ENCODE results near the gene ADNP2.

Gene ADNP2

DNA sequence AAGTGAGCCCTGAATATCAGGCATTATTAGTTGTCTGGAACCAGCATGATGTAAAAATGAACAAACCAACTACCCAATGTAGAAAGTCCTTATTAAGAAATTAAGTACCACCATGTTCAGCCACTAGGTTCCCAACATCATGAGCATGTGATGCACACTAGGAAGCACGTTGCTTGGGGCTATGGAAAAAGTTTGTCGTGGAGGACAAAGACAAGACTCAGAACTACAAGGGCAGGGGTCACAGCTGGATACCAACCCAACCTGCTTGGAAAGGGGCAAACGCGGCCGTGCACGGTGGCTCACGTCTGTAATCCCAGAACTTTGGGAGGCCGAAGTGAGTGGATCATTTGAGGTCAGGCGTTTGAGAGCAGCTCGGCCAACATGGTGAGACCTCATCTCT, 64.0 kb downstream of the ADNP2 start:
- no peak for DNase-seq

DNA sequence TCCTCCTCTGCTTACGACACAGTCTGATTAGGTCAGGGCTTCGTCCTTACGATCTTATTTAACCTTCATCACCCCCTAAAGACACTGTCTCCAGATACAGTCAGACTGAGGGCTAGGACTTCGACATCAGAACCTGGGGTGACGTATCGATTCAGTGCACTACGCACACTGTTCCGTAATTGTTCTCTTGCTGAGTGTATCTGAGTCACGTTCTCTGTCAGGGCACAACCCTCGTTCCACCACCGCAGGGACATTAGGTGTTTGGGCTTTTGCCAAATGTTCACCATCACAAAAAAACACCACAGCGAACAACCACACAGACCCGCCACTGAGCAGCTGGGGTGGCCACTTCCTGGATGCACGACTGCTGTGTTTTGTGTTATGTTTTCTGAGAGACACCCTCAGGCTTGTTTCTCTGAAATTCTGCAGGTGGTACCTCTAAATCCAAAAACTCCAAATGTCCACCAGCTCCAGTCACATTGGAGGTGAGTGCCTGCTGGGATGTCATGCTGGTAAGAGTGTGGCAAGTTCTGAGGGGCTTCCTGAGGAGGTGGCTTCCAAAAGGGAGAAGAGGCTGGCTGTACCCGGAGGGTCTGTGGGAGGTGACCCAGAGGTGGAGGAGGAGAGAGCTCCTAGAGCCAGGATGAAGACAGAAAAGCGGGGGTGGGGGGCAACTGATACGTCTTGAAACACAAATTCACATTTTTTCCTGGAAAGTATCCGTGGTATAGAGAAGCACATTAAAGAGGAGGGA, 66.6 kb downstream of the ADNP2 start:
- DNase-seq, result no peak

DNA sequence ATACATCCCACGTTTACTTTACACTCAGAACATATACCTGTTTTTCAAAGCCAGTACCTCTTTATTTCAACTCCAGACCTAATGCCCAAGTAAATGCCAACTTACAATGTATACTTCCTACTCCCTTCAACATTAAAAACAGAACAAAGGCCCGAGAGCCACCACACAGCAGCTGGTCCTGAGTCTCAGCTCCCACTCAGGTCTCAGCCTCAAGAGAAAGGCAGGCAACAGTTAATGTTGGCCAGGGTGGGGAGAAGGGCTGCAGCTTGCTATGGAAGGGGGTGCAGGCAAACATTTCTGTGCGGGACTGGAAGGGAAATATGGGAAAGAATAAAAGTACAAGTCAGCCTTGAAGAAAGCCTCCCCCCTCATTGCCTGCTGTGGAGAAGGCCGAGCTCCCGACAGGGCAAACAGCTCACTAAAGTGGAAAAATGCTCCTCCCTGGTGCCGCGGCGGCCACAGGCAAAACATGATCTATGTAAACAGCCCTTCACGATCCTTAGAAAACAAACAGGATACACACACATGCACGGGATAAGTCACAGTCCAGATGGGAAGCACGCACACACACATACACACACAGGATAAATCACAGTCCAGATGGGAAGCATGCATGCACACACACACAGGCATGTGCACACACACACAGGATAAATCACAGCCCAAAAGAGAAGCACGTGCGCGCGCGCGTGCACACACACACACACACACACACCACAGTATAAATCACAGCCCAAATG, 67.4 kb downstream of the ADNP2 start:
- DNase-seq, result no peak

DNA sequence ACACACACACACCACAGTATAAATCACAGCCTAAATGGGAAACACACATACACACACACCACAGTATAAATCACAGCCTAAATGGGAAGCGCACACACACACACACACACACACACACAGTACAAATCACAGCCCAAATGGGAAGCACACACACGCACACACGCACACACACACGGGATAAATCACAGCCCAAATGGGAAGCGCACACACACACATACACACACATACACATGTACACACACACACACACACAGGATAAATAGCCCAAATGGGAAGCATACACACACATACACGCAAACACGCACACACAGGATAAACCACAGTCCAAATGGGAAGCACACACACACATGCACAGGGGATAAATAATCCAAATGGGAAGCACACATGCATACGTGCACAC, 68.1 kb downstream of the ADNP2 start:
- DNase-seq, result no peak

DNA sequence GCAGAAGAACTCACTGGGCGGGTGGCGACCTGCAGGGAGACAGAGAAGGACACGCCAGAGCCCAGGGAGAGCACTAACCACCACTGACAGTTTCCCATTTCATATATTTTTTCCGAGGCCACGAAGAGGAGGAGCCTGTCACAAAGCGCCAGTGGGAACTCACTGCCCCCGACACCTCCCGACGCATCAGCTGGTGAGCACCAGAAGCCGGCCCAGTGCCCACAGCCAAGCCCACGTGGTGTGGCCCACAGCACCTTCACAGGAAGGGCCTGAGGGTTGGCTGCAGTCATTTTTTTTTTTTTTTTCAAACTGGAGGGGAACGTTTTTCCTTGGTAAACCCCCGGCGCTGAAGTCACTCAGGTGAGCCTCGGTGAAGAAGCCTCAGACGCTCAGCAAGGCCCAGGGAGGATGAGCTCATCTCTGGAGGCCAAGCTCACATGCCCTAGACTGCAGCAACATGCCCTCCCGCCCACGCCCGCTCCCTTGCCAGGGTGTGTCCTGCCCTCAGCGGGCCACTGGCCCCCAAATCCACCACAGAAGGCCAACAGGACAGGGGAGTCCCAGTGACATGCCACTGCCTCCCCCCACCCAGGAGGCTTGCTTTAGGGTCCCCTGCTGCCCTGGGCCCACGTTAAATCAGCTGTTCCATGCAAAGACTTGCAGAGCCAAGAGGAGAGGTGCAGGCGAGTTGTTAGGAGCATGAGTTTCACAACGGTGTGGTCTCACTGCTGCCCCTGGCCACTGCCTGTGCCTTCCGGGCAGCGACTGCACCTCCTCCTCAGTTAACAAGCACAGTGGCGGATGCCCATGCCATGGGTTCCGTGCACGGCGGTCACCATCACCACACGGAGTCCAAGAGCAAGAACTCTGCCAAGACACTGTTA, 70.1 kb downstream of the ADNP2 start:
- no peak for DNase-seq

DNA sequence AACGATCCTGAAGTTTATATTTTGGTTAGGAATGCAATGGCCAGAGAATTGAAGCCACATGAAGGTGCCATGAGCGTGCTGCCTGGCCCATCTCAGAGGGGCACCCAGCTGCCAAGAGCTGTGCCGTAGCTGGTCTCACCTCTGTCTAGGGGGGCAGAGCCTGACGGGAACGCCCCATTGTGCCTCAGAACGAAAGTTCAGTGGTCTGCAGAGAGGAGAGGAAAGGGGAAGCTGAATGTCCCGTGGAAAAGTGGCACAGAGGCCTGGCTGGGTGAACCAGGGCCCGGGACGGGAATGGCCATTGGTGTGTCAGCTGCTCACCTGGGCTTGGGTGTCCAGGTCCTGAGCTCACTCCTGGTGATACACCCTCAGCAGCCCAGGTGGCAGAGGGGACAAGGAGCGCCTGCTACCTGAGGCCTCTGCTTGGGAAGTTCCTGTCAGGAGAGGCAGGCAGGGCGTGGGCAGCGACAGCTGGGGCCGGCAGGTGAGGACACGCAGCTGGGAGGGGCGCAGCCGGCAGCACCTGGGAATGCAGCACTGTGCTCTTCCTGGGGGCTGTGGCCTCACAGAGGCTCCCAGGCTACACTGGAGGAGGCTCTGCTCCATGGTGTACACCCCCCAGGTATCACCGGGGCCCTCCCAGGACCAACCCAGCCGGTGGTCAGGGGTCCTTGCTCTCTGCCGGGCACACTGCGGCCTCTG, 70.9 kb downstream of the ADNP2 start:
- DNase-seq, result no peak

DNA sequence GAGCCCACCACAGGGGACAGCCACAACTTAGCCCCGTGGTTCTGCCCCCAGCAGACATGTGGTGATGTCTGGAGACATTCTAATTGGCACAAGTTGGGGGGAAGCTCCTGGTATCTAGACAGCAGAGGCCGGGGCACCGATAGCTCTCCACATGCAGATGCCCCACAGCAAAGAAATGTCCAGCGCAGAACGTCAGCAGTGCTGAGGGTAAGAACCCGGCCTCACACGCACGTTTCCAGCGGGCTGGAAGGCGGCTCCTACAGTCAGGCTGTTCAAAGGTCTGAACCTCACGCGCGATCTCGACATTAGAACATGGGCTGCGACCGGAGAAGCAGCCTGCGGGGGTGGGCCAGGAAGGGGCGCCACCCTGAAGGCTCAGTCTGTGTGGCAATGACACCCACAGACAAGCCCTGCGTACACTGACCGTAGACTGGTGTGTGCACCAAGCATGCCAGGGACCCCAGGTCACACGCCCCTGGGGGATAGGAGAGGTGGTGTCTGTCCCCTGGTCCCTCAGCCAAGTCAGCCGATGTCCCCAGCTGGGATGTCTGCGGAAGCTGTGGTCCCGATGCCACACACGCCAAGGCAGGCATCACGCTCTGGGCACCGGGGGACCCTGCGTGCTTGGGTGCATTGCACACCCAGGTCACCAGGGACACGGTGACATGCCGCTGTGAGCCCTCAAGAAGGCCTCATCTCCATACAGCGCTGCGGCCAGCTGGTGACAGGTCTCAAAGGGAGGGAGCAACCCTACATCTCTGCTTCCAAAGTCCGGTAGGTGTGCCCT, 71.9 kb downstream of the ADNP2 start:
- DNase-seq, result no peak

DNA sequence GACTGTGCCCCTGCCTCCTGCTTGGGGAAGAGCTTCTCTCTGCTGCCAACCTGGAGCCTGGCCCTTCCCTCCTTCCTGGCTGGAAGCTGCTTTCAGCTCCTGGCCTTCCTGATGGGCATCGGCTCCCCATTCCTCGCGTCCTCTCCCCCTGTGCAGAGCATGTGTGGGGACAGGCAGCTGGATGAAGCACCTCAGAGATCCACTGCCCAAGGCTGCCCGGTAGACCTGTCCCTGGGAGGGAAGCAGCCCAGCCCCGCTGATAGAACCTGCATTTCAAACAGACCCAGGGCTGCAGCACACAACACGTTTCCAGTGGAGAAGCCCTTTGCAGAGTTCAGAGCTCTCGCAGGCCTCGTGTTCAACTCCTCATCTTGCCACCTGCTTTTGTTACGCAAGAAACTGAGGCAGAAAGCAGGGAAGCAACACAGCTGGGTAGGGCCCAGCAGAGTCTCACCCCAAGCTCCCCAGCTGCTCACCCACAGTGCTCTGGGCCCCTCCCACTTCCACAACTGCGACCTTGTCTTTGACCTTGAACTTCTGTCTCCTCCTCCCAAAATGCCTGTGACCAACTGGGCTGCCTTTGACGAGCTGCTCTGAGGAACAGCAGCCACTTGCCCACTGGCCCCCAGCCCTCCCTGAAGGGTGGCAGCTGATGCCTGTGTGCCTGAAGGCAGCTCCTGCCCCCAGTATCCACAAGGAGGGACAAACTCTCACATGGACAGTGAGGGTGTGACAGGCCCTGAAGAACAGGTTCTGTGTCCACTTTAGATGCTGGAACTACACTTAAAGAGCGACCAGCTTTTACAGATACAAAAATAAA, 72.8 kb downstream of the ADNP2 start:
- DNase-seq, result no peak

DNA sequence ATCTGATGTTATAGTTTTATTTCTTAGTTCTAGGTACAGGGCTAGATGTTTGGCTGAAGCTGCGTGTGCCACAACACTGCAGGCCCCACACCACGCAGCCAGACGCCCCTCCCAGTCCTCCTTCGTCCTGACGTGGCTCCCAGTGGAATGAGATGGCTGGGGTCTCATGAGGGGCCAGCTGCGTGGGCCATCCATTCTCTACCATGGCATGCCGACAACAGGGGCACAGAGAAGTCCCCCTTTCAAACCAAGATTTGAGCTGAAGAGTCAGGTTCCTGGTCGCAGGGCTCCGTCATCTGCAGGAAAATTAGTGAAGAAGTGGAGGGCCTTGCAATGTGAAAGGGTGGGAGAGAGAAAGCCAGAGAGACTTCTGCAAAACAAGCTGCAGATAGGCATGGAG, 73.8 kb downstream of the ADNP2 start:
- DNase-seq, result no peak

DNA sequence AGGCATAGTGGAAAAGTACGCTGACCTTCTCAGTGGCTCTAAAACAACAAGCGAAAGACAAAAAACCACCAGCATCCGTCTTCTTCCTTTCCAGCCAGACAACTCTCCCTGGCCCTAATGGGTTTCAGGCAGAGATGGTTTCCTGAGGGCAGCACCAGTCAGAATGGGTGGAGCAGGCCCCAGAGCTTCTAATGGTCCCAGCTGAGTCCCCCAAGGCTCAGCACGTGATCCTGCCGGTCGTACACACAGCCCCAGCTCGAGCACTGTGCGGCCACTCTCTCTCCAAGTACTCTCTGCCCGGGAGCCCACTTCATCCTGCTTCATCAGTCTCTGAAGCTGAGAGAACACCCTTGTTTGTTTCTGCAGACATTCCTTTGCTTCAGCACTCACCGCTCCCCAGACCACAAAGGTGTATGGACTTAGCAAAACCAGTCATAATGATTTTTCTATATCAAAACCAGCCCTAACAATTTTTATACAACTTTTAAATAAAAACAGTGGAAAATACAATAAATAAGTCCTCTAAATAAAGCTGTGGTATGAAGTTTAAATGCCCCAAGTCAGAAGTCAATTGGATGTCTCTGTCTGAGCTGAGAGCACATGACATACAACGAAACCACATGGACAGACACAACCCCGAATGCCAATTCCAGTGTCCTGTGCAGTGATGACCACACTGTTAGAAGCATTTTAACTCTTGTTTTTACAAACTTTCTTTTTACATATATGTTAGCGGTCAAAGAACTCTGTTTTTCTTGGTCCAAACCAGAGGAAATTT, 74.4 kb downstream of the ADNP2 start:
- no peak for DNase-seq

DNA sequence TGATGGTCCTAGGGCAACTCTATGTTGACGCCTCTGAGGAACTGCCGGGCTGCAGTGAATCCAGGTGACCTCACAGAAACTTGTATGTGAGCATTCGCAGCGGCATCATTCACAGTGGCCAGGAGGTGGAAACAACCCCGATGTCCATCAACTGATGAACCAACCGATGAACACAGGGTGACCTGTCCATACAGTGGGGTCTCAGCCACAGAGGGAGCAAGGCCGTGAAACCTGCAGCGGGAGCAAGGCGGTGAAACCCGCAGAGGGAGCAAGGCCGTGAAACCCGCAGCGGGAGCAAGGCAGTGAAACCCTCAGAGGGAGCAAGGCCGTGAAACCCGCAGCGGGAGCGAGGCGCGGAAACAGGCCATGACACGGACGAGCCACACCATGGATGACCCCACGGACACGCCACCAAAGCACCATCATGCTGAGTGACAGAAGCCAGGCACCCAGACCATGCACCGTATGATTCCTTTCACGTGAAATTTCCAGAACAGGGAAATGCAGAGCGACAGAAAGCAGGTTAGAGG, 75.2 kb downstream of the ADNP2 start:
- no peak for DNase-seq

DNA sequence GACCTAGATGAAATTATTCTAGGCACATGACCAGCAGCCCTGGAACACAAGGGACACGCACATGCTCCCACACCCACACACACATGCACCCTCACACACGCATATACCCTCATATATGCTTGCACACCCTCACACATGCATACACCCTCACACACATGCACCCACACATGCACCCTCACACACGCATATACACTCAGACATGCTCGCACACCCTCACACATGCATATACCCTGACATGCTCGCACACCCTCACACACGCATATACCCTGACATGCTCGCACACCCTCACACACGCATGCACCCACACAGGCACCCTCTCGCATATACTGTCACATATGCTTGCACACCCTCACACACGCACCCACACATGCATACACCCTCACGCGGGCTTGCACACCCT, 76.5 kb downstream of the ADNP2 start:
- DNase-seq, result no peak

DNA sequence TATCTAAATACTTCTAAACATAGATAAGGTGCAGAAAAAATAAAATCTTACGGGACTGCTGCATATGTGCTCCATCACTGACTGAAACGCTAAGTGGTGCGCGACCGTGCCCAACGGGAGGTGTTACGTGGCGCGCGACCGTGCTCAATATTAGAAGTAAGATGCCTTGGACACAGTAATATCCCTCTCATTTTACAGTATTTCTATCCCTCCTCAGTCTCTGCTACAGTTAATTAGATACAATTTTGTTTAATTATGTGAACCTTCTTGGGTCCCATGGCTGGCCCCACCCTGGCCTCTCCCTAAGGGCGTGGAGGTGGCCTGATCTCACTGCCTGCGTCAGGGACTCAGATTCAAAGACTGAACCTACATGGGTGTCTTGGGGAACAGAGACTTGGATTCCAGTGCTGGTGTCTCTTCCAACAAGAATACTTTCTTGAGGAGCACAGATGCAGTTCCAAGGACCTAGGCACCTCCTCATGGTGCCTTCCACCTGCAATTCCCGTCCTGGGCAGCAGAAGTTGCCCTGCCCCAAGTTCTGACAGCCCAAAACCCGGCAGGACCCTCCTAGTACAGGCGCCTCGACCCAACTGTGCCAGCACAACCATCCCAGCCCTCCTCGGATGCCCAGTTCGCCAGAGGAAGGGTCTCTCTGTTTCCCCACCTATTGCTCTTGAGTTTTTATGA, 79.0 kb downstream of the ADNP2 start:
- DNase-seq, result no peak

DNA sequence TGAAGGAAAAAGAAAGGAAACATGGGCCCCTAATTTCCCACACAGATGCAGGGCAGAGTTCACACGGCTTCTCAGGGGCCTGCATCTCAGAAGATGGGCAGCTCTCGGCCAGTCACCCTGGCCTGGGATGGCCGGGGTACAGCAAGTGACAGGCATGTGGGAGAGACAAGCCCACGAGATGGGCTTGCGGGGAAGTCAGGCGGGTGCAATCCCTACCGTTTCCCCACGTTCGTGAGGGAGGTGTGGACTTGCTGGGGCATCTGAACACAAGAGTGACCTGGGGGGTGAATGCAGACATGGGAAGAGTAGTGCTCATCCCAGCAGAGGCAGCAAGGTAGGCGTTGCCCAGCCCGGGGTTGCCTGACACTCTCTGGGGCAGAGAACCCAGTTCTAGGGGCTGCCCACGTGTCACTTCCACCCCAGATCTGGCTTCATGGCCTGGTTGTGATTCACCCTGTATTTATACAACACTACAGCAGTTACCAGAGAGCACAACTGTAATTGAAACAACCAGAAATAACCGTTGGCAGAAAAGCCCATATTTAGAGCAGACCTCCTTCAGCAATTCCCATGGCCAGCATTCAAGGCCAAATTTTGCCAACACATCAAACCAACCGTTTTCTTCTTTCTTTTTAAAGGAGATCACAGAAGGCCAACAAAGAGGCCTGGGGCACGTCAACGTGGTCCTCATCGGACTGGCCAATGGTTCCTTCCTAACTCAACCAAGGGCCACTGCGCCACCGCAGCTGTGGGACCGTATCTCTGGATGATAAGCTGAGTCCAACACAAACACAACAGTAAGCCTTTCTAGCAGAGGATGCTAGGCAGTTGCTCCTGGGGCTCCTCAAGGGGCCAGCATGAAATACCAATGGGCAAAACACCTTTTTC, 79.8 kb downstream of the ADNP2 start:
- DNase-seq, result no peak

DNA sequence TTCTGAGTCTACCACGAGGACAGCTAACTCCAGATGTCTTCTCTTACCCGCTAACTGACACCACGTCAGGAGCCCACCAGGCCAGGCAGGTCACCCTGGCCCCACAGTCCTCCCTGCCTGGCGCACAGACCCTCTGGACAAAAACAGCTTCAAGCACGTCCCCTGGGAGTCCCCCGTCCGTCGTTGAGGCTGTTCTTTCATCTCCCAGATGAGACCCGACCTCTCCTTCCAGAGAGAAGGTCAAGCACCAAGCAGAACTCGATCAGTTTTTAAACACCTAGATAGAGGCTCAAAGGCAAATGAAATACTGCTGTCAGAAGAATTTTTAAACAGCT, 80.4 kb downstream of the ADNP2 start:
- no peak for DNase-seq

All from NCI-H1436 (cell line).